K562 (cell line): ENCODE measurements around the gene PSRC1.

Source experiments
- CTCF ChIP-seq, 3 experiments: IDR thresholded peaks in 2 of 3; conservative IDR thresholded peaks in 1 of 3; 2 replicates each; pipeline ENCODE4 v1.5.1; 2011 to 2012; ENCODE audit warnings: low read length in 3 of 3, mild to moderate bottlenecking in 3 of 3, control low read depth in 2 of 3, improper control_type of control experiment in 1 of 3, inconsistent platforms in 1 of 3, low read depth in 1 of 3, mixed read lengths in 1 of 3, moderate library complexity in 1 of 3; ENCODE audit not compliant: insufficient read depth in 2 of 3
- E2F6 ChIP-seq, 2 experiments: IDR thresholded peaks; 2 replicates each; pipeline ENCODE4 v1.6.1; 2011; ENCODE audit warnings: borderline replicate concordance in 1 of 2, control low read depth in 1 of 2, low read depth in 1 of 2, low read length in 1 of 2, mild to moderate bottlenecking in 1 of 2, mixed read lengths in 1 of 2, moderate library complexity in 1 of 2; ENCODE audit not compliant: insufficient read depth in 1 of 2, insufficient read length in 1 of 2, poor library complexity in 1 of 2, severe bottlenecking in 1 of 2; ENCODE audit errors: extremely low read depth in 1 of 2
- GABPB2 ChIP-seq: fragments of 250-450 bp; sonication (Bioruptor Pico); conservative IDR thresholded peaks from 2 replicates; pipeline ENCODE4 v1.5.1; 2021; ENCODE audit warnings: mild to moderate bottlenecking
- KDM5B ChIP-seq: fragments of 200-600 bp; sonication (generic); IDR thresholded peaks from 2 replicates; pipeline ENCODE4 v1.6.1; 2012; ENCODE audit warnings: low read depth, mild to moderate bottlenecking, moderate library complexity, low read length, control low read depth, inconsistent platforms; ENCODE audit not compliant: insufficient replicate concordance
- NR3C1 ChIP-seq: sonication (generic); formaldehyde crosslinking; IDR thresholded peaks from 2 replicates; pipeline ENCODE4 v1.8.1; 2022; ENCODE audit warnings: missing genetic modification reagents
- POLR2A ChIP-seq: fragments of 450-650 bp; conservative IDR thresholded peaks from 2 replicates; pipeline ENCODE4 v1.6.1; 2016
- YY1 ChIP-seq, 3 experiments: IDR thresholded peaks; 2 replicates each; pipeline ENCODE4 v1.6.1; 2011; ENCODE audit warnings: low read length in 2 of 3, mild to moderate bottlenecking in 2 of 3, moderate library complexity in 2 of 3, borderline replicate concordance in 1 of 3, control low read depth in 1 of 3, low read depth in 1 of 3; ENCODE audit not compliant: insufficient read depth in 3 of 3, insufficient replicate concordance in 2 of 3, control insufficient read depth in 1 of 3, insufficient read length in 1 of 3; ENCODE audit errors: extremely low read depth in 1 of 3
- ZNF766 ChIP-seq: fragments of 200-800 bp; sonication (Bioruptor generic); conservative IDR thresholded peaks from 2 replicates; pipeline ENCODE4 v1.6.1; 2016; ENCODE audit warnings: missing genetic modification characterization, missing compliant biosample characterization

- TF ChIP-seq GABPB2 (CRISPR knock-in tag) (no peak), NR3C1 (CRISPR knock-in tag) (no peak), YY1 (IDR thresholded peaks at IDR 0.05; ENCODE audit: borderline replicate concordance in 1 of 3, control insufficient read depth in 1 of 3, extremely low read depth in 1 of 3, insufficient read depth in 3 of 3, insufficient read length in 1 of 3, insufficient replicate concordance in 2 of 3, low read depth in 1 of 3, low read length in 2 of 3) (no peak), ZNF766 (CRISPR knock-in tag) (0 out of 2 replicates have a peak, but pooled peaks have one; percentile 54), CTCF (IDR thresholded peaks at IDR 0.05 in 2 of 3, conservative IDR thresholded peaks at IDR 0.05 in 1 of 3; ENCODE audit: insufficient read depth in 2 of 3, low read depth in 1 of 3, low read length in 3 of 3) (no peak), E2F6 (IDR thresholded peaks at IDR 0.05; ENCODE audit: borderline replicate concordance in 1 of 2, extremely low read depth in 1 of 2, insufficient read depth in 1 of 2, insufficient read length in 1 of 2, low read depth in 1 of 2, low read length in 1 of 2, poor library complexity in 1 of 2, severe bottlenecking in 1 of 2) (no peak), POLR2A (no peak), KDM5B (no peak)
Observed at GRCh38 chr1:109290998-109291397, 8.1 kb upstream of the PSRC1 start.
